ENCODE results near the gene PGF.
"Not testable (repeated sequence)": the region's sequence is repeated elsewhere in the genome, so short reads cannot be mapped to it uniquely, and the experiment has no call there.

The PGF gene

DNA sequence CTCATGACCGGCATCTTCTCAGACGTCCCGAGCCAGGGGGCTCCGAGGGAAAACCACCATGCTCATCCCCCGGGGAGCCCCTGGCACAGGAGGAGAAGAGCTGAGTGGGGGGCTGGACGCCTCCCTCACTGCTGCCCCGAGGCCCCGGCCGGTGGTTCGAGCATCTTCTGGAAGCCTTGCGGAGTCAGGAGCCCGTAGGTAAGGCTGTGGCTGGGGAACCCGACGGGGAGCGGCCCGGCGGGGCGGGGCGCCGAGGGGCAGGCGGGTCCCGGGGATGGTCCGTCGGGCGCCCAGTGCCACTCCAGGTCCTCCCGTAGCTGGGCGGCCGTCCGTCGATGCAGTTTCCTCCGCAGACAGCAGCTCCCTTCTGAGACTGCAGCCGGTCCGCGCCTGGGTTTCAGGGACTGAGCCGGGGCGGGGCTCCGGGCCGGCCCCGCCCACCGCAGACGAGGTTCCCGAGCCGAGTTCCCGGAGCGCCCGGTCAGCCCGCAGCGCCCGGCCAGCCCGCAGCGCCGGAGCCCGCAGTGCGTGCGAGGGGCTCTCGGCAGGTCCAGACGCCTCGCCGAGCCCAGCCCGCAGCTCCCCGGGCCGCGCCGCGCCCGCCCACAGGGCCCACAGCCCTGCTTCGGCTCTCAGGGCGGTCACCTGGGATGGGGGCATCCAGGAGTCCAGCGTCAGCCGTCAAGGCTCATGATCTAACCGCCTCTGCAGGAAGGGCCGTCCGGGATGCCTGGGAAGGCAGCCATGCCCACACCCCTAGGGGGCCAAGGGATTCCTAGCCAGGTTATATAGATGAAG, at the start of gene PGF:
Gene PGF, minus strand, starts transcription at position 369 of the 798 bp plus-strand sequence. Its CDS starts 355 bp downstream, at position 14.
- no peak for FAIRE-seq

GRCh38 chr14:75003250-75004027, 48.0 kb upstream of the PGF start:
- no peak for FAIRE-seq

GRCh38 chr14:75002392-75003249, 47.2 kb upstream of the PGF start, which contains the start of gene EIF2B2:
TSS of gene EIF2B2 (plus strand) at chr14:75002921. CDS start at chr14:75002991, 70 bp downstream.
- FAIRE-seq, result peak; percentile 83

DNA sequence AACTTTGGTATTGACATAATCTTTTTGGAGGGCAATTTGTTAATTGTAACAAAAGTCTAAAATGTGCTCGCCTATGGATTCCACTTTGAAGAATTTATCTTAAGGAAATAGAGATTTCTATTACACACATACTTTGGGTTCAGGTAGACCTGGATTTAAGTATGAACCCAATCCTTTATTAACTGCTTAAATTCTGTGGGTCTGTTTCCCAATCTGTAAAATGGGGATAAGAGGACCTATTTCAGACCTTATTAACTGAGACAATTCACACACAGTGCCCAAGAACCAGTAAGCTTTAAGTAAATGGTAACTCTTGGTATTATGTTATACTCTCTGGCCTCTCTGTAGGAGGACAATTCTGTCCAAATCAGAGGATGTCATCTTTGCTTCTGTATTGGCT, 46.5 kb upstream of the PGF start:
- no peak for FAIRE-seq

- no peak for FAIRE-seq
Measured at GRCh38 chr14:75001261-75001660, 45.9 kb upstream of the PGF start.

GRCh38 chr14:74995781-74996180, 40.4 kb upstream of the PGF start:
- FAIRE-seq, result not testable (repeated sequence)

DNA sequence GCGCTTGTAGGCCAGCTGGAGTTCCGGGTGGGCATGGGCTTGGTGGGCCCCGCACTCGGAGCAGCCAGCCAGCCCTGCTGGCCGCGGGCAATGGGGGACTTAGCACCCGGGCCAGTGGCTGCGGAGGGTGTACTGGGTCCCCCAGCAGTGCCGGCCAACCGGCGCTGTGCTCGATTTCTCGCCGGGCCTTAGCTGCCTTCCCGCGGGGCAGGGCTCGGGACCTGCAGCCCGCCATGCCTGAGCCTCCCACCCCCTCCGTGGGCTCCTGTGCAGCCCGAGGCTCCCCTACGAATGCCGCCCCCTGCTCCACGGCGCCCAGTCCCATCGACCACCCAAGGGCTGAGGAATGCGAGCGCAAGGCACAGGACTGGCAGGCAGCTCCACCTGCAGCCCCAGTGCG, 38.8 kb upstream of the PGF start:
- FAIRE-seq, result not testable (repeated sequence)

- no peak for FAIRE-seq
Measured at GRCh38 chr14:74988993-74989392, 33.6 kb upstream of the PGF start.

- no peak for FAIRE-seq
Measured at GRCh38 chr14:74988131-74988530, 32.7 kb upstream of the PGF start.

DNA sequence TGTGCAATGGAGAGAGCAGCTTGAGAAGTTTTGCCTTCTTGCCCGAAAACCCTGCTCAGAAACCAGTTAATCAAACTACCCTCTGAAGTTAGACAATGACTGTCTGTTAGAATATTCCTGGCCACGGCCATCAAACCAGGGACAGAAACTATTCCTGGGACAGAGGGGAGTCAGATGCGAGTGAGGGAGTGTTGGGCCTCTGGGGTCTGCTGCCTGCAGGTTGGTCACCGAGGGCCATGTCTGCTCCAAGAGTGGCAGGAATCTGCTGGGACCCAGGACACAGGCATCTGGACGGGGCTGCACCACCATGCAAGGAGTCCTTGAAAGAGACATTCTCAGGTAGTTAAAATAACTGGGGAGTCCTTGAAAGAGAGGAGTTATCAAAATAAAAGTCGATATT, 30.4 kb upstream of the PGF start:
- FAIRE-seq, result no peak

GRCh38 chr14:74985028-74985310, 29.6 kb upstream of the PGF start:
- no peak for FAIRE-seq

DNA sequence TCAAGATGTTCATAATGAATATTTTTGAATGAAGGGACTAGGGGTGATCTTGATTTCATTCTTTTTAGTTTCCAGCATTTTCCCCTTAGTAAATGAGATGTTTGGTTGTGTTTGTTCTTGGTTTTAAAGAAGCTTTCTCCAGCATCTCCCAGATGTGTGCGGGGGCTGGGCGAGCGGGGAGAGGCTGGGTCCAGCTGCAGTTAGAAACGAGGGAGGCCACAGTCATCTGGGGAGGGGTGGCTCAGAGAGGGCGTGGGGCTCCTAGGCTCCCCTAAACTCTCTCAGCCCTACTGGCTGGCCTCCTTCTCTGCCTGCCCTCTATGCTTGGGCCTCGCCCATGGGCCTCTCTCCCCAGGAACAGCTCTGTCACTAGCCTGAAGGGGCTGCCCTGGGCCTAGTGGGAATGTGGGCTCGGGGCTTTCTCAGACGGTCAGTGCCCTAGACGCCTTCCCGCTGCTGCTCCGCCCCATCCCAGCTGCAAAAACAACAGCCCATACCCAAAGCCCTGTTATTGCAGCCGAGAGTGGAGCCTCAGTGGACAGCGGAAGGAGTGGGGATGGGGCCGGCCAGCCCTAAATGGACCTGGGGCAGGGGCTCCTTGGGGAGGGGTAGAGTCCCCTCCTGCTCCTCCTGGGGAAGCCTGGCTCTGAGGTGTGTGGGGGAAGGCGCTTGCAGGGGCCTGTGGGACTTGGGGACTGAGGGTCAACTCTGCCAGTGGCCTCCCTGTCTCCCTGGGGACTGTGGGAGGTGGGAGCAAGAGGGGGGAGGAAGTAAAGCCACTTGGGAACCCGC, 29.0 kb upstream of the PGF start:
- no peak for FAIRE-seq

DNA sequence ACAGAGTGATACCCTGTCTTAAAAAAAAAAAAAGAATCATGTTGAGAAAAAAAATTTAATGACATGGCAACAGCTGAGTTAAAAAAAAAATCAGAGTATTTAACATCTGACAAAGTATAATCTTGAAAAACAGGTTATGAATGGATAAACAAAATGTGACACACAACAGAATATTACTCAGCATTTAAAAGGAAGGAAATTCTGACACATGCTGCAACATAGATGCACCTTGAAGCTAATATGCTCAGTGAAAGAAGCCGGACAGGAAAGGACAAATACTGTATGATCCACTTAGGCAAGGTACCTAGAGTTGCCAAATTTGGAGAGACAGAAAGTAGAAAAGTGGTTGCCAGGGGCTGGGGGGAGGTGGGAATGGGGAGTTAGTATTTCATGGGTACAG, 27.9 kb upstream of the PGF start:
- no peak for FAIRE-seq

DNA sequence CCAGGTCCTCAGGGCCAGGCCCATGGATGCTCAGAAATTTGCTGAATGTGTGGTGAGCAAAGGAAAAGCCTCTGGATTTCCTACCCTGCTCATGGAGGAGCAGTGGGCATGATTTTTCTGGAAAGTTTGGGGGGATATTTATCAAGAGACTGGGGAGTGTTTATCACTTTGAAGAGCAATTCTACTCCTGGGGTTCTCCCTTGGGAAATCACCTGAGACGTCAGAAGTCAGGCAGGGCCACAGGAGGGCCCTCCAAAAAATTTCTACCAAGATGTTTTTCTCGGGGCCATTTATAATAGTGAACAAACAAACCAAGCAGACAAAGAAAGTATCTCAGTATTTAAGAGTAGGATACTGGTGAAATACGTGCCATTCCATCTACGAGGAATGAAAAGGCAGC, 27.3 kb upstream of the PGF start:
- no peak for FAIRE-seq

- no peak for FAIRE-seq
Measured at GRCh38 chr14:74981833-74982232, 26.4 kb upstream of the PGF start.

GRCh38 chr14:74981462-74981782, 26.0 kb upstream of the PGF start:
- no peak for FAIRE-seq

DNA sequence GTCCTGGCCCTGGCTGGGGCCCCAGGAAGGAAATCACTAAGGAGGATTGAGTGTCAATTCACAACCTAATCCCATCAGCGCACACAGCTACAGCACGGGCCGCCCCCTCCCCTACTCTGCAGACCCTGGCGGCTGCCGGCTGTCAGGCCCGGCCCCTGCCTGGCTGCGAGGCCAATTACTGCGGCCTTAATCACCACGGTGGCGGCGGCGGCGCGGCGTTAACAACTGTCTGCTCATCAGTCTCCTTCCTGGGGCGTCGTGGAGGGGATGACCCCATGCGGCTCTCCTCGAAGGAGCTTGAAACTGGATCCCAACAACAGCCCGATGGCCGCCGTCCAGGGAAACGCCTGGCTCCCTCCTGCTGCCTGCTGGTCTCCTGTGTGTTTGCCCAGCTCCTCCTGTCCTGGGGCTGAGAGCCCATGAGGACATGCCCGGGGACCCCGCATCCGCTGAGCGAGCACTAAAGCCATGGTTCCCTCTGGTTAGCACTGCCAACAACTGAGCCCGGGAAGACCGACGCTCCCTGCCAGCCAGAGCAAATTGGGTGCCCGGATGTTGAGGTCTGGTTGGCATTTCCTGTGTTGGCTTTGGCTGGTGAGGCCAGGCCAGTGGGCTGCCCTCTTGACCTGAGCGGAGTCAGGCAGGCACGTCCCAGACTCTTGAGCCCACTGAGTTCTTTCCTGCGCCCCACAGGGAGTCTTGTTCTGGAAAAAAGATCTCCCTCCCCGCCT, 25.5 kb upstream of the PGF start:
- no peak for FAIRE-seq

DNA sequence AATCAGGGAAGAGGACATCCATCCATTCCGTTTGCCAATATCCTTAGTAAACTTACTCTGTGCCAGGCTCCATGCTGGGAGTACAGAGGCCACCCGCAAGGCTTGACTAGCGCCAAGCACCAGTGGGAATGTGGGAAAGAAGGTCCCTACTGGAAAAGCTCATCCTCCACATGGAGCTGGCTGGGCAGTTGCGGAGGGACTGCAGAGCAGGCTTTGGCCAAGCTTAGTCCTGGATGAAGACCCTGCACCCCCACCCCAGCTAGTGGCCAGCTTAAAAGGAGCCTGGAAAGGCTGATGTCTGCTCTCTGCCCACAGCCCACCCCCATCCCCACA, 25.0 kb upstream of the PGF start:
- FAIRE-seq, result no peak

- FAIRE-seq, result no peak
Measured at GRCh38 chr14:74979442-74980397, 24.3 kb upstream of the PGF start.

GRCh38 chr14:74979029-74979428, 23.6 kb upstream of the PGF start:
- FAIRE-seq, result no peak

DNA sequence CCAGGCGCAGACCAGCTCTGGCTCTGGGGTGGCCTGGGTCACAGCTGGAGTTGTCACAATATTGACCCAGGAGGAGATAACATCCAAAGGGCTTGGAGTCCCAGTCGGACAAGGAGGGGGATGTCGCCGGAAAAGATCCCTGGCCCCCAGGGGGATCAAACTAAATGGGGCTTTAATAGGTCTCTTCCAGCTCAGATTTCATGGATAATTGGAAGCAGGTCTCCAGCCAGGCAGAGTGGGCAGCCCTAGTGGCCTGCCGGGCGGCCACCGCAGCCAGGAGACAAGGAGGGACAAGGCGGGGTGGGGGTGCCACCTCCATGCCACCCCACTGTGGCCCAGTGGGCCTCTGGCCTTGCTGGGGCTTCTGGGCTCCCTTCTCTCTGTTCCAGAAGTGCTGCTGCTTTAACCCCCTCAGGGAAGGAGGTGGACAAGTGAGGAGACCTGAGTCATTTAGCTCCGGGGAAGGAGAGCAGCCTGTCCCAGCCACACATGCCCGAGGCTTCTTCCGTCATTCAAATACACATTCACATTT, 23.1 kb upstream of the PGF start:
- no peak for FAIRE-seq

Data from TTC549 (cell line).